GM19351 (cell line): ENCODE measurements around the gene ZBTB40.
A peak's percentile ranks its signal among the peaks of the same experiment; 100 is the strongest.

Source experiments
- ATAC-seq: cut with Tn5 transposase; IDR thresholded peaks from one replicate; pipeline ENCODE4 v1.9.1; 2021; ENCODE audit warnings: mild to moderate bottlenecking, moderate library complexity; ENCODE audit not compliant: unreplicated experiment

The ZBTB40 gene

DNA sequence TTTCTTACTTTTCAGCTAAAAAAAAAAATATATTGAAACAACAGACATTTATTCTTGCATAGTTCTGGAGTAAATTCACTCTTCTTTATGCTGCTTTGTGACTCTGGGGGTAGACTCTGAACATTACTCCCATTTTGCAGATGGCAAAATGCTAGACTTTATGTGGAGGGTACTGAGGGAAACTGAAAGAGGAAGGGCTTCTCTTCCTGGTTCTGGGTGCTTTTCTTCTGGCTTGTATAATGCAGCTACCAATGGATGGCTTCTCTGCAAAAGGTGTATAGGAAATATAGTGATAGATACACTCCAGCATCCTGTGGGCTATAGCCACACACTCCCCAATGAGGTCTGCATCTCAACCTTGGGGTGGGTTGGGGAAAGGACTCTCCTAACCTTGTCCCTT is 19.7 kb upstream of the ZBTB40 start:
- ATAC-seq, result no peak

DNA sequence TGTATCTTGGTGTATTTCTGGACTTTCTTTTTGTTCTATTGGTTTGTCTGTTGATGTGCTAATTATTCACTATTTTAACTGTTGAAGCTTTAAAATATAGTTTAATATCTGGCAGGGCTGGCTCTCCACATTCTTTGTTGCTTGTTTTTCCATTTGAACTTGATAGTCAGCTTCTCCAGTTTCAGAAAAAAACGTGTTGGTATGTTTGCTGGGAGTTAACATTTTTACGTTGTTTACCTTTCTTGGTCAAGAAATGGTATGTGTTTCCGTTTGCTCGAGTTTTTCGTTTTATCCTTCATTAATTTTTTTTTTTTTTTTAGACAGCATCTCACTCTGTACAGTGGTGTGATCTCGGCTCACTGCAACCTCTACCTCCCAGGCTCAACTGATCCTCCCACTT is 16.9 kb upstream of the ZBTB40 start:
- ATAC-seq, result no peak

GRCh38 chr1:22436948-22437347 is 14.7 kb upstream of the ZBTB40 start:
- ATAC-seq, result no peak

DNA sequence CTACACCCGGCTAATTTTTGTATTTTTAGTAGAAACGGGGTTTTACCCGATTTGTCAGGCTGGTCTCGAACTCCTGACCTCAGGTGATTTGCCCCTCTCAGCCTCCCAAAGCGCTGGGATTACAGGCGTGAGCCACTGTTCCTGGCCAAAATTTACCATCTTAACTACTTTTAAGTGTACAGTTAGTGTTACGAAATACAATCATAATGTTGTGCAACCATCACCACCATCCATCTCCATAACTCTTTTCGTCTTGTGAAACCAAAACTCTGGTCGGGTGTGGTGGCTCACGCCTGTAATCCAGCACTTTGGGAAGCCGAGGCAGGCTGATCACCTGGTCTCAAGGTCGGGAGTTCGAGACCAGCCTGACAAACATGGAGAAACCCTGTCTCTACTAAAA is 14.1 kb upstream of the ZBTB40 start:
- no peak for ATAC-seq

- ATAC-seq, result no peak
Measured at GRCh38 chr1:22440582-22440981, 11.1 kb upstream of the ZBTB40 start.

GRCh38 chr1:22442212-22442894 is 9.3 kb upstream of the ZBTB40 start:
- no peak for ATAC-seq

DNA sequence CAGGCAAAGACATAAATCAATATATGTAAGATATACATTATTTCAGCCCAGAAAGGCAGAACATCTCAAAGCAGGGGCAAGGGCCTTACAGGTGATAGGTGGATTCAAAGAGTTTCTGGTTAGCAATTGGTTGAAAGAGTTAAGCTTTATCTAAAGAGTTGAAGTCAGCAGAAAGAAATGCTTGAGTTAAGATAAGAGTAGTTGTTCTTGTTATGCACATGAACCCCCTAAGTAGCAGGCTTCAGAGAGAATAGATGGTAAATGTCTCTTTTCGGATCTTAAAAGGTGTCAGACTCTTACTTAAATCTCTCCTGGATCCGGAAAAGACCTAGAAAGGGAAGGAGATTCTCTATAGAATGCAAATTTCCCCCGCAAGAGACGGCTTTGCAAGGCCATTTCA is 8.3 kb upstream of the ZBTB40 start:
- no peak for ATAC-seq

DNA sequence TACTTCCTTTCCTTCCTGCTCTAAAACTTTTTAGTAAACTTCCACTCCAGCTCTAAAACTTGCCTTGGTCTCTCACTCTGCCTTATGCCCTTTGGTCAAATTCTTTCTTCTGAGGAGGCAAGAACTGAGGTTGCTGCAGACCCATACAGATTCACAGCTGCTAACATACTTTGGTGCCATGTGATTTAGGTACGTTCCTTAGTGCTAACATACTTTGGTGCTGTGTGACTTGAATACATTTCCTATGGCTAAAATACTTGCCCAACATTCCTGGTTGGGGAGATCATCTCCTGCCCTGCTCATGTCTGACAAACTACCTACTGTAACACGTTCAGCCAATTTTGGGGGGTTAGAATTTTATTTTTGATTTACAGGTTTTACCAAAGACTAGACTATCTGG is 6.8 kb upstream of the ZBTB40 start:
- ATAC-seq, result no peak

DNA sequence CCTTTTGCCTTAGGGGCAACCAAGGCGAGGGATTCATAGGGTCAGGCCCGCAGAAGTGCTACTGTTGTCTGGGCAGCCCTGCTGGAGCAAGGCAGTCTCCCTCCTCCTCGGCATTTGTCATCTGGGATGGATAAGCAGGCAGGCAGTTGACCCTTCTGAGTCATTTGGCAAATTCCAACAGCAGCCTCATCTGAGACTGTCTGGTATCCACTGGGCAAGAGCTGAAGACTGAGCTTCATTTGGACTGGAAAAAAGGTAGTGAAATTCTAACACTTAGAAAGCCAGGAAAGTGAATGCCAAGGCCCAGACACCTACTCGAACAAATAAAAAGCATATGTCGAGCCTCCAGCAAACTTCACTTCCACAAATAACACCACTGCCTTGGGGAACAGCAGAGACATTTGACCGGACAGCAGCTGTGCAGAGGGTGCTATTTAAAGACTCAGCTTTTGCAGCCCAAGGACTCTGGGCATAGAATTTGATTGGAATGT is 4.0 kb upstream of the ZBTB40 start:
- ATAC-seq, result no peak

DNA sequence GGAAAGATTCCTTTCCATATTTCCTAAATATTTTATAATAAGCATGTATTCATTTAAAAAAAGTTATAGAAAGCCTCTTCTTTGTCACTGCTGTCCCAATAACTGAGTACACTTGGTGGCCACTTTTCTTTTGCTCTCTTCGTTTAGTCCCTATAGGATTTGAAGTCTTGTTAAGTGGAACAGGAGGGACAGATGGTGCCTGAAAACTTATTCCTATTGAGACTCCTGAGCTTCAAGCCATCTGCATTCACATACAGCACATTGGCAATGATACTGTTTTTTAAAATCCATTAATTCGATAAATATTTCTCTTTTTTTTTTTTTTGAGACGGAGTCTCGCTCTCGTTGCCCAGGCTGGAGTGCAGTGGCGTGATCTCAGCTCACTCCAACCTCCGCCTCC is 2.0 kb upstream of the ZBTB40 start:
- ATAC-seq, result no peak

DNA sequence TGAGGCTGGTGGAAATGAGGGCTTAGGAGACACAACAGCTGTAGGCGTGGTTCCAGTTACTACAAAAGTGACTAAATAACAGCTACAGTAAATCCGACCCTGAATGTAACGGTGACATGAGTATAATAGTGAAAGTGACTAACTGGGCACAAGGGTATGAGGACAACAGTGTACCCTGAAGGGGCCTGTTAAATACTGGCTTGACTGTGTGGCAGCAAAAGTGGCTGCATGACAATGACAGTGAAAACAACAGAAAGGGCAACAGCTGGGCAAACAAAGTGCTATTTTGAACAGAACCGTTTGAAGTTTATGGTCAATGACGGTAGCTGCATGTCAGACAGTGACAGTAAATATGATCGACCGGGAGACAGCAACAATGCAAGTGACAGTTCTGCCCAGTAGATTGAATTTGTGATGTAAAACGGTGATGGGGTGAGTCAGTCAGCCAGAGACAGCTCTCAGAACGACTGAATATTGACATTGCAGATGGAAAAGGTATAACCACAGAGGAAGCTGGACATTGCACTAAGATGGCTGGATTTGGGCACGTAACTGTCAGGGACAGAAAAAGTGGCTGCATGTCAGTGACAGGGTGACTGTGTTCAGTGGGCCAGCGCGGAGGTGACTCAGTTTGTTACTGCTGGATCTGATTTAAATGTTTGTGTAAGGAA is 1.2 kb upstream of the ZBTB40 start:
- no peak for ATAC-seq

GRCh38 chr1:22452481-22452957 is 868 bp downstream of the ZBTB40 start:
- peak; percentile 33 for ATAC-seq

DNA sequence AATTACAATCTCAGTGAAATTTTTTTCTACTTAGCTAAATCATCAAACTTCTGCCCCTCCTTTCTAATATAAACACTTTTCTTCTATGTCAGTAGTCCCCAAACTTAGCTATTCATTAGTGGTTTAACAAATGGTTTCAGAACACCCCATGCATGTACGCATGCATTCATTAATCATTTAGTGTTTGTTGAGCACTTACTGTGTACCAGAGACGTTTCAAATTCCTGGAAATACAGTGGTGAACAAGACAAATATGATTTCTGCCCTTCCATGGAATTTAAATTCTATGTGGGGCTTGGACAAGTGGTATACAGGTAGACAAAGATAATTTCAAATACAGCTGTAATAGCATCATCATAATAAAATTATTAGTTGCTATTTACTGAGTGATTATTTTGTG is 1.5 kb downstream of the ZBTB40 start:
- no peak for ATAC-seq

DNA sequence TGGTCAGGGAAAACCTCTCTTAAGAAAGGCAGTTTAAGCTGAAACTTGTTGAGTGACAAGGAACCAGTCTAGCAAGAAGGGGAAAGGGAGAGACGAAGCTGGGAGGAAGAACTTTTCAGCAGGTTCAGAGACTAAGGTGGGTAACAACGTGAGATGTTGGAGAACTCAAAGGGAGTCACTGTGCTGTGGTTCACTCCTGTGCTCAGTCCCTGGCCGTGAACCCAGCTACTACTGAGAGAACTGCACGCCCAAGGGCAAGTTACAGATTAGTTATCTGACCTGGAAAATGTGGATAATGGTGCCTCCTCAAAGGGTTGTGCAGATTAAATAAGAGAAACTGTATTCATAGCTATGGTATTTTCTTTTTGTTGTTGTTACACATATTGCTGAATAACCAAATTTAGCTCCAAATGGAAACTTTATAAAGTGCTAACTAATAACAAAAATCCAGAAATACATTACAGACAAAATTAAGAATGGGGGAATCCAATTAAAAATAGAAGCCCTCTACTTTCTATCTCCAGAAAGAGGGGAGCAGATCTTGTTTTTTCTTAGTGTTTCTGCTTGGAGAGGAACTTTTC is 2.9 kb downstream of the ZBTB40 start:
- ATAC-seq, result no peak

DNA sequence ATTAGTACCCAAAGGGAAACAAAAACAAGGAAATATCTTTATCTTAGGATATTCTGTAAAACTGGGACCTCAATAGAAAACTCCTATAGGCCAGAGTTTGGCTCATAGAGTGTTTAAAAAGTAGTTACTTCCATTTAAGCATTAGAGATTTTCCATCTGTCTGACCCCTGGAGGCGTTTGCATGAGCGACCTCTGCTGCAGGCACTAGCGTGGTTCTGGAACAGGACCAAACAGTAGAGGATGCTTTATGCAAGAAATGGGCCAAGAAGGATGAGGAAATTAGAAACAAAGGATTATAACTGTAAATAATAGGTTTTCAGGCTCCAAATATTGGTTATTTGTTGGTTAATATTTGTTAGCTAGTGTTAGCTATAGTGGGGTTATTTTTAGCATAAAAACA is 5.7 kb downstream of the ZBTB40 start:
- no peak for ATAC-seq

DNA sequence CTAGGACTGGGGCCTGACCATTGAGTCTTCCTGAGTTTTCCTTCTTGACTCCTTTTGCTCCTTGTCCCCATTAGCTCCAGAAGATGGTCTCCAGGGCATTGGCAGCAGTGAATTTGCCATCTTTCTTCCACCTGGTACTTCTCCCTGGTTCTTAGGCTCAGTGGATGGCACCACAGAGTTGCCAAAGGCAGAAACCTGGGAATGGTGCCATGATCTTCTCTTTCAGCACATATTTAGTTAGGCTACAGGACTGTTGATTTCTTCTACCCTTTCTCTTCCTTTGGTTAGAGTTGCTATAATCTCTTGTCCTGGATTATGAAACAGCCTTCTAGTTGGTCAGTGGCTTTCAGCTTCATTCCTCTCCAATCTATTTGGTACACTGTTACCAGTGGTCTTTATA is 6.2 kb downstream of the ZBTB40 start:
- no peak for ATAC-seq

GRCh38 chr1:22461100-22461499 is 9.4 kb downstream of the ZBTB40 start:
- ATAC-seq, result no peak

- ATAC-seq, result no peak
Measured at GRCh38 chr1:22461678-22462527, 10.3 kb downstream of the ZBTB40 start.

DNA sequence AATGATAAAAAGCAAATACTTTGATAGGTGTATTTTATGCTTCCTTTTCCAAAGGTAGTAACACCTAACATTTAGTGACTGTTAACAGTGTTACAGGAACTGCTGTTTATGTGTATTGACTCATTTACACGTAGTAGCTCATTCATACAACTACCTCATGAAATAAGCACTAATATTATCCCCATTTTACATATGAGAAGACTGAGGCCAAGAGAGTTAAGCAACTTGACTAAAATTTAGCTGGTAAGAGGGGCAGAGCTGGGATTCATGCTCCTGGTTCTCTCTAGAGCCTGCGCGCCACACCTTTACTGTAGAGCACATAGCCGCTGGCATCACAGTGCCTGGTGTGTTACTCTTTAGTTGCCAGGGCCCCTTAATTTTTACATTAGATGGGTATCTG is 11.3 kb downstream of the ZBTB40 start:
- ATAC-seq, result no peak

GRCh38 chr1:22465015-22465565 is 13.4 kb downstream of the ZBTB40 start:
- ATAC-seq, result no peak

- no peak for ATAC-seq
Measured at GRCh38 chr1:22465671-22466070, 14.0 kb downstream of the ZBTB40 start.
